HEK293T (cell line): Measurements from ENCODE around the gene PCIF1.

Experiments
- ARNT ChIP-seq: fragments of 450-650 bp; IDR thresholded peaks from 2 replicates; pipeline ENCODE4 v1.6.1; 2017; ENCODE audit warnings: mild to moderate bottlenecking
- ELF4 ChIP-seq: fragments of 450-650 bp; IDR thresholded peaks from 2 replicates; pipeline ENCODE4 v1.6.1; 2017; ENCODE audit warnings: antibody characterized with exemption
- FOXA1 ChIP-seq: fragments of 450-650 bp; IDR thresholded peaks from 2 replicates; pipeline ENCODE4 v1.6.1; 2016; ENCODE audit warnings: mild to moderate bottlenecking
- FOXK2 ChIP-seq: fragments of 450-650 bp; IDR thresholded peaks from 2 replicates; pipeline ENCODE4 v1.6.1; 2016; ENCODE audit warnings: mild to moderate bottlenecking
- FOXM1 ChIP-seq: fragments of 450-650 bp; IDR thresholded peaks from 2 replicates; pipeline ENCODE4 v1.6.1; 2017; ENCODE audit warnings: mild to moderate bottlenecking, borderline replicate concordance
- LEF1 ChIP-seq: fragments of 450-650 bp; IDR thresholded peaks from 2 replicates; pipeline ENCODE4 v1.6.1; 2017; ENCODE audit warnings: mild to moderate bottlenecking, borderline replicate concordance
- SP1 ChIP-seq: fragments of 450-650 bp; IDR thresholded peaks from 2 replicates; pipeline ENCODE4 v1.6.1; 2017
- TARDBP ChIP-seq: fragments of 450-650 bp; IDR thresholded peaks from 2 replicates; pipeline ENCODE4 v1.6.1; 2016

DNA sequence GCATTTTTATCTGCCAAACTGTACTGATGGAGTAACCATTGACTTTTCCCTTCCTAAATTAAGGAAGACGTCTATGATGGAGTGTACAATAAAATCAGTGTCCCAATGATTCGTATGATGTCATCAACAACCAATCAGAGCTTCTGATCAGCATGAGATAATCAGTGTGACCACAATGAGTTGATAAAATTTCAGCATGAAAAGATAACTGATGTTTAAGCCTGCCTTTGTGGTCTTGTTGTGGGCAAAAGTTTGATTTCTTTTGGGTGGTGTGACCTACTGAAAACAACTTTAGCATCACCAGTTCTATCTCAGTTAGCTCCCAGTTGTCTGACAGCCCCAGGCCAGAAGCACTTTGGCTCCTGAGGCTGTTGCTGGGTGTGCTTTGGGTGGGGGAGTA, 3.3 kb downstream of the PCIF1 start:
- TF ChIP-seq ELF4 (no peak), FOXM1 (no peak), TARDBP (no peak), SP1 (no peak), FOXK2 (no peak), FOXA1 (no peak), LEF1 (no peak), ARNT (no peak)
